ENCODE data around the gene ARF1.

- TF ChIP-seq CTCF (conservative IDR thresholded peaks at IDR 0.05; ENCODE audit: low read length) (no peak), EZH2phosphoT487 (IDR thresholded peaks at IDR 0.05; ENCODE audit: borderline replicate concordance, low read depth, low read length) (no peak)
Observed at GRCh38 chr1:228100822-228101613, 18.5 kb downstream of the ARF1 start.

Measured in OCI-LY7 (cell line).